GM13976 (cell line): ENCODE measurements around the gene CAPN2.

ENCODE experiments used
- DNase-seq: peaks from one replicate; pipeline ENCODE4 v3.0.0; 2012; ENCODE audit warnings: low spot score
- CTCF ChIP-seq: IDR thresholded peaks from 2 replicates; pipeline ENCODE4 v1.5.1; 2012; ENCODE audit warnings: borderline replicate concordance, mild to moderate bottlenecking; ENCODE audit not compliant: insufficient read depth; ENCODE audit errors: extremely low read depth, missing control alignments, control extremely low read depth
- in situ Hi-C: fragments of 300-500 bp; cut with MboI; formaldehyde crosslinking; loops from one replicate; pipeline ENCODE4 v1.12.0; 2022; ENCODE audit warnings: low sequenced_read_pairs, mixed read lengths, inconsistent platforms; ENCODE audit not compliant: unreplicated experiment

Gene CAPN2

GRCh38 chr1:223717123-223717522 is 4.8 kb downstream of the CAPN2 start:
- DNase-seq, result no peak
- TF ChIP-seq CTCF, result no peak
- in situ Hi-C loops, result no loop called here

GRCh38 chr1:223717695-223718363 is 5.5 kb downstream of the CAPN2 start:
- in situ Hi-C loops, result no loop called here

GRCh38 chr1:223718850-223719249 is 6.5 kb downstream of the CAPN2 start:
- DNase-seq, result no peak
- in situ Hi-C loops, result no loop called here
- TF ChIP-seq CTCF, result no peak

More at GRCh38 chr1:223717695-223718363, 5.5 kb downstream of the CAPN2 start:
- no peak for TF ChIP-seq CTCF
- DNase-seq, result no peak

GRCh38 chr1:223720971-223721591 is 8.7 kb downstream of the CAPN2 start:
- no peak for DNase-seq
- in situ Hi-C loops, result no loop called here
- TF ChIP-seq CTCF, result no peak

- TF ChIP-seq CTCF, result no peak
Observed at GRCh38 chr1:223721658-223722607, 9.6 kb downstream of the CAPN2 start.

GRCh38 chr1:223723351-223723904 is 11.1 kb downstream of the CAPN2 start:
- TF ChIP-seq CTCF, result no peak
- in situ Hi-C loops, result no loop called here
- DNase-seq, result no peak

More at GRCh38 chr1:223721658-223722607, 9.6 kb downstream of the CAPN2 start:
- in situ Hi-C loops, result no loop called here
- no peak for DNase-seq
